Retinal pigment epithelial cell (primary cell): ENCODE results near the gene HECTD4.
"Not testable (repeated sequence)": the region's sequence is repeated elsewhere in the genome, so short reads cannot be mapped to it uniquely, and the experiment has no call there.

Source experiments
- DNase-seq: peaks from one replicate; pipeline ENCODE4 v3.0.0-alpha.2; 2010; ENCODE audit warnings: low read depth
- H3K4me3 ChIP-seq: 2 replicates; pipeline ENCODE4 v1.5.1; 2011; ENCODE audit warnings: mild to moderate bottlenecking, low read length, control low read depth, moderate library complexity
- CTCF ChIP-seq: conservative IDR thresholded peaks from 2 replicates; pipeline ENCODE4 v1.5.1; 2011; ENCODE audit warnings: low read depth, low read length, control low read depth, inconsistent platforms

Gene HECTD4

GRCh38 chr12:112409906-112410244, 27.6 kb upstream of the HECTD4 start:
- no peak overlapping the region for H3K4me3 ChIP-seq
- TF ChIP-seq CTCF, result no peak
- no peak for DNase-seq

GRCh38 chr12:112409064-112409905, 27.1 kb upstream of the HECTD4 start, which contains the start of gene RPL6:
Gene RPL6, minus strand, starts transcription at chr12:112409605. Its CDS starts 949 bp downstream, at chr12:112408656.
- DNase-seq, result peak; percentile 82
- no peak for TF ChIP-seq CTCF
- peak within 1 kb of the TSS; percentile 99 for H3K4me3 ChIP-seq

- no peak for TF ChIP-seq CTCF
- no peak for DNase-seq
- H3K4me3 ChIP-seq, result peak overlapping the region; percentile 99
Observed at GRCh38 chr12:112408621-112409020, 26.4 kb upstream of the HECTD4 start.

GRCh38 chr12:112407683-112408082, 25.5 kb upstream of the HECTD4 start:
- not testable (repeated sequence) for DNase-seq
- H3K4me3 ChIP-seq, result peak overlapping the region; percentile 99

- no peak for TF ChIP-seq CTCF
- H3K4me3 ChIP-seq, result peak overlapping the region; percentile 99
- DNase-seq, result no peak
Observed at GRCh38 chr12:112406519-112407488, 24.6 kb upstream of the HECTD4 start.

- DNase-seq, result no peak
- TF ChIP-seq CTCF, result no peak
- no peak overlapping the region for H3K4me3 ChIP-seq
Observed at GRCh38 chr12:112401903-112402498, 19.8 kb upstream of the HECTD4 start.

- DNase-seq, result no peak
- no peak for TF ChIP-seq CTCF
- H3K4me3 ChIP-seq, result no peak overlapping the region
Observed at GRCh38 chr12:112401054-112401453, 18.8 kb upstream of the HECTD4 start.
